D721Med (cell line): Measurements from ENCODE around the gene RALGAPB.
"Not testable (repeated sequence)": the region's sequence is repeated elsewhere in the genome, so short reads cannot be mapped to it uniquely, and the experiment has no call there.

Source experiments
- DNase-seq: peaks from one replicate; pipeline ENCODE4 v3.0.0; 2011; ENCODE audit warnings: low spot score; ENCODE audit not compliant: insufficient read length
- FAIRE-seq: peaks from 2 replicates; lab custom pipeline; 2011; peaks lifted over from hg19 to GRCh38; lab: Jason Lieb, UNC
- CTCF ChIP-seq: IDR thresholded peaks from 2 replicates; pipeline ENCODE4 v1.5.1; 2012; ENCODE audit warnings: mild to moderate bottlenecking, control low read depth; ENCODE audit not compliant: insufficient read depth; ENCODE audit errors: missing control alignments

Gene RALGAPB

GRCh38 chr20:38498909-38499308 is 26.3 kb downstream of the RALGAPB start:
- FAIRE-seq (no peak), DNase-seq (no peak)
- TF ChIP-seq CTCF: no peak

- TF ChIP-seq CTCF: no peak
- no peak for FAIRE-seq
- DNase-seq: no peak
Measured at GRCh38 chr20:38499366-38499765, 26.7 kb downstream of the RALGAPB start.

- no peak for FAIRE-seq
- TF ChIP-seq CTCF: no peak
- DNase-seq: no peak
Measured at GRCh38 chr20:38501858-38502436, 29.3 kb downstream of the RALGAPB start.

- DNase-seq (no peak), FAIRE-seq (no peak)
- TF ChIP-seq CTCF: no peak
Measured at GRCh38 chr20:38504368-38505090, 31.9 kb downstream of the RALGAPB start.

- no peak for TF ChIP-seq CTCF
- DNase-seq (no peak), FAIRE-seq (no peak)
Measured at GRCh38 chr20:38505091-38505455, 32.4 kb downstream of the RALGAPB start.

- not testable (repeated sequence) for FAIRE-seq, DNase-seq
Measured at GRCh38 chr20:38511726-38512125, 39.1 kb downstream of the RALGAPB start.

GRCh38 chr20:38514185-38514584 is 41.5 kb downstream of the RALGAPB start:
- FAIRE-seq (no peak), DNase-seq (no peak)
- TF ChIP-seq CTCF: no peak
